Measurements from ENCODE around the gene SLC7A8. TPM values are rescaled to one million over a fixed set of nuclear protein-coding genes. Genes with fewer than 3 reads are reported as not detected.

Gene SLC7A8
- total and polyA plus RNA-seq, 2 of the 4 experiments (the other 2 are of a cell fraction): 0.31 TPM; not detected in 1

- no peak for TF ChIP-seq MAFK (IDR thresholded peaks at IDR 0.05; ENCODE audit: low read depth, low read length)
Measured at GRCh38 chr14:23101213-23101970, 82.1 kb downstream of the SLC7A8 start (continued).

- Histone ChIP-seq H2AK5ac (ENCODE audit: low read depth, low read length) (no peak overlapping the region), H3K79me1 (ENCODE audit: low read depth in 1 of 2, low read length in 2 of 2) (peaks cover 15 to 52% of the 10 kb centered on the region in 2 experiments; a peak in 3 of 4 replicates), H3K18ac (ENCODE audit: low read depth, low read length) (no peak overlapping the region), H3K56ac (ENCODE audit: extremely low read depth, insufficient read depth, low read length) (no peak overlapping the region), H4K8ac (ENCODE audit: low read depth in 2 of 2, low read length in 2 of 2) (no peak overlapping the region; a peak in 1 of 4 replicates), H2BK20ac (ENCODE audit: low read depth, low read length) (no peak overlapping the region), H2BK120ac (ENCODE audit: low read depth, low read length) (no peak overlapping the region), H4K5ac (ENCODE audit: low read depth, low read length) (no peak overlapping the region), H4K20me1 (ENCODE audit: insufficient read depth, low read length) (peaks cover 36% of the 10 kb centered on the region; the same call in 1 of the 2 replicates), H4K91ac (ENCODE audit: insufficient read depth, low read depth, low read length) (no peak overlapping the region), H3K27ac (ENCODE audit: insufficient read depth, low read length) (no peak overlapping the region), H3K9me3 (ENCODE audit: control insufficient read depth, insufficient read depth, low read length) (no peaks in the 10 kb centered on the region), H3K23ac (ENCODE audit: low read depth, low read length) (no peak overlapping the region), H2BK15ac (ENCODE audit: low read depth, low read length) (no peak overlapping the region), H3K27me3 (ENCODE audit: control insufficient read depth, insufficient read depth, low read length) (no peaks in the 10 kb centered on the region), H3K36me3 (ENCODE audit: control insufficient read depth, insufficient read depth, low read length) (peaks cover 12% of the 10 kb centered on the region), H2BK5ac (ENCODE audit: low read depth, low read length, poor library complexity, severe bottlenecking) (no peak overlapping the region), H3K9me1 (ENCODE audit: insufficient read depth, low read length) (peaks cover 11% of the 10 kb centered on the region), H3K4me2 (ENCODE audit: low read depth, low read length) (no peak overlapping the region), H3K4ac (ENCODE audit: low read depth, low read length) (no peak overlapping the region), H3K4me1 (ENCODE audit: control insufficient read depth, insufficient read depth, low read length) (peaks cover 4% of the 10 kb centered on the region), H3K4me3 (ENCODE audit: insufficient read depth, low read depth, low read length) (no peak overlapping the region), H3K9ac (ENCODE audit: low read depth, low read length) (no peak overlapping the region), H3K14ac (replicated peaks; ENCODE audit: low read depth, low read length) (no peak overlapping the region), H2AK9ac (replicated peaks; ENCODE audit: low read depth, low read length, poor library complexity) (no peak overlapping the region), H2AFZ (replicated peaks; ENCODE audit: low read length, poor library complexity) (no peak overlapping the region)
- in situ Hi-C loops (cut with MboI; ENCODE audit: low sequenced_read_pairs): loop anchor here (25.0 kb wide), 1 partner anchor 1038 kb away; the partner anchor contains the start of genes EMC9, FITM1, PSME1 and PSME2
- ChIA-PET CTCF (interaction anchor here (1.0 kb wide), 1 partner anchor 30 kb away, joined by 3 read pairs; no protein-coding TSS in a partner anchor), POLR2A (ENCODE audit: unreplicated experiment) (no interaction called here)
- dilution Hi-C loops (cut with HindIII; ENCODE audit: low sequenced_read_pairs, unreplicated experiment): no loop called here
- no peak for DNase-seq
- TF ChIP-seq CHD1 (IDR thresholded peaks at IDR 0.05; ENCODE audit: low read depth, low read length) (no peak), RAD21 (IDR thresholded peaks at IDR 0.05; ENCODE audit: low read length) (no peak), RCOR1 (IDR thresholded peaks at IDR 0.05; ENCODE audit: insufficient replicate concordance, low read length) (no peak), POLR2A (IDR thresholded peaks at IDR 0.05; ENCODE audit: low read depth, low read length) (no peak), ELK1 (IDR thresholded peaks at IDR 0.05; ENCODE audit: borderline replicate concordance, low read depth, low read length) (no peak), SMC3 (IDR thresholded peaks at IDR 0.05; ENCODE audit: low read depth, low read length) (no peak), RFX5 (IDR thresholded peaks at IDR 0.05; ENCODE audit: low read depth, low read length) (no peak)
- no peak for ATAC-seq (ENCODE audit: low read depth)
- whole genome bisulfite sequencing, 2 experiments (ENCODE audit: extremely low coverage in 2 of 2, insufficient read length in 1 of 2): no CpG with 5 or more reads among the region's 10 CpGs
- BruUV-seq (replicated peaks): no TSS peak
- intact Hi-C loops (cut with micrococcal nuclease): no loop called here
Measured at GRCh38 chr14:23099212-23099861, 84.1 kb downstream of the SLC7A8 start.

Measured in IMR-90 (cell line).